ENCODE data around the gene PPOX. TPM values are rescaled to one million over a fixed set of nuclear protein-coding genes. Genes with fewer than 3 reads are reported as not detected.

PPOX gene
- total RNA-seq, 1 experiment from 2014 or later: 24.2 TPM

GRCh38 chr1:161132410-161133219 is 33.6 kb upstream of the PPOX start, which contains the start of gene DEDD (continued):
- TF ChIP-seq YY1 (IDR thresholded peaks at IDR 0.05; ENCODE audit: extremely low read depth, insufficient replicate concordance, low read depth, low read length) (peak; percentile 97), CBX3 (IDR thresholded peaks at IDR 0.05; ENCODE audit: low read depth) (peak; percentile 58; the same call in 1 of the 2 replicates), SP1 (IDR thresholded peaks at IDR 0.05; ENCODE audit: low read depth) (peak; percentile 30), CEBPB (IDR thresholded peaks at IDR 0.05; ENCODE audit: low read depth) (no peak), ZFX (IDR thresholded peaks at IDR 0.05) (peak; percentile 60; the same call in 1 of the 2 replicates), JUND (IDR thresholded peaks at IDR 0.05) (peak; percentile 45; the same call in 1 of the 2 replicates)

- CTCF ChIA-PET: interaction anchor here (1.0 to 1.4 kb wide), 4 partner anchors 15 to 92 kb away, joined by 3 to 7 read pairs (median 4); partner anchors contain the start of genes NIT1, PFDN2, PPOX and TOMM40L
- Histone ChIP-seq H3K27ac (ENCODE audit: low read depth, low read length) (peak overlapping the region; percentile 91), H4K20me1 (ENCODE audit: insufficient read depth) (no peaks in the 10 kb centered on the region), H3K9ac (ENCODE audit: low read length) (peak overlapping the region; percentile 81), H3K9me2 (ENCODE audit: insufficient read depth) (no peaks in the 10 kb centered on the region), H3K27me3 (ENCODE audit: insufficient read depth, low read length) (no peaks in the 10 kb centered on the region), H3K9me3 (ENCODE audit: control insufficient read depth in 1 of 2, insufficient read depth in 1 of 2, low read depth in 1 of 2, low read length in 2 of 2) (no peaks in the 10 kb centered on the region), H3K4me3 (replicated peaks in 1 of 2; ENCODE audit: low read depth in 1 of 2, low read length in 2 of 2) (peak overlapping the region; percentile 81 to 85), H3K4me2 (ENCODE audit: low read length) (peak overlapping the region; percentile 89), H3K4me1 (ENCODE audit: control insufficient read depth in 1 of 2, insufficient read depth in 2 of 2, low read length in 2 of 2) (peaks cover 10 to 20% of the 10 kb centered on the region in 2 experiments; a peak in 3 of 4 replicates), H3K36me3 (ENCODE audit: control insufficient read depth in 1 of 2, insufficient read depth in 2 of 2, low read length in 2 of 2) (peaks cover 13 to 15% of the 10 kb centered on the region in 2 experiments; a peak in 3 of 4 replicates), H2AFZ (ENCODE audit: low read depth, low read length, poor library complexity, severe bottlenecking) (no peak overlapping the region), H3K79me2 (ENCODE audit: insufficient read depth, low read length) (peaks cover 50% of the 10 kb centered on the region)
- ATAC-seq: peak; percentile 61
- DNase-seq (ENCODE audit: low read depth, low spot score): no peak
- BruUV-seq (replicated peaks): TSS peak; percentile 89
- RAD21 ChIA-PET (ENCODE audit: low non-redundant PET in 1 of 2, low total read pairs in 2 of 2, uncharacterized antibody in 2 of 2, unreplicated experiment in 2 of 2): interaction anchor here in 1 of 2 experiments (1.2 kb wide), 1 partner anchor 16 kb away, joined by 3 read pairs; the partner anchor contains the start of genes NIT1 and PFDN2
- TF ChIP-seq SP1 (IDR thresholded peaks at IDR 0.05; ENCODE audit: low read depth) (peak; percentile 8; the same call in 1 of the 2 replicates), EZH2phosphoT487 (IDR thresholded peaks at IDR 0.05; ENCODE audit: borderline replicate concordance) (no peak), ZFX (IDR thresholded peaks at IDR 0.05) (no peak), CTCF (IDR thresholded peaks at IDR 0.05 in 2 of 3, conservative IDR thresholded peaks at IDR 0.05 in 1 of 3; ENCODE audit: borderline replicate concordance in 1 of 3, insufficient read depth in 1 of 3, low read depth in 2 of 3, low read length in 2 of 3) (no peak), POLR2AphosphoS5 (IDR thresholded peaks at IDR 0.05; ENCODE audit: low read depth, low read length) (no peak; the same call in 1 of the 2 replicates), YY1 (IDR thresholded peaks at IDR 0.05; ENCODE audit: extremely low read depth, insufficient replicate concordance, low read depth, low read length) (no peak), REST (IDR thresholded peaks at IDR 0.05; ENCODE audit: low read depth) (no peak)
- POLR2A ChIA-PET: interaction anchor here (0.9 to 2.6 kb wide), 13 partner anchors 10 to 135 kb away, joined by 3 to 16 read pairs (median 4); partner anchors contain the start of genes F11R, NIT1, PFDN2 and PPOX
- intact Hi-C loops (cut with micrococcal nuclease): loop anchor here (2.0 kb wide), 1 partner anchor 14 kb away; the partner anchor contains the start of genes NIT1 and PFDN2
These were observed 32.9 kb upstream of the PPOX start for GRCh38 chr1:161133220-161133740.
